Right lobe of liver (tissue), 6 donors: ENCODE data around the gene CALHM6. TPM values are rescaled to one million over a fixed set of nuclear protein-coding genes. Genes with fewer than 3 reads are reported as not detected.
A peak's percentile ranks its signal among the peaks of the same experiment; 100 is the strongest.

Experiments used
- ATAC-seq, 4 donors: fragments of 200-7000 bp; cut with Tn5 transposase; one replicate each; pipeline ENCODE4 v1.9.1; 2020; ENCODE audit warnings: mild to moderate bottlenecking in 4 of 4, moderate library complexity in 4 of 4
- DNase-seq, 3 donors: peaks; one replicate each; pipeline ENCODE4 v3.0.0-alpha.2; 2020
- H3K27ac ChIP-seq, 3 donors: fragments of 200-600 bp; one replicate each; pipeline ENCODE4 v1.8.0; 2022
- H3K27me3 ChIP-seq, 2 donors: fragments of 200-600 bp; one replicate each; pipeline ENCODE4 v1.8.0; 2022
- H3K36me3 ChIP-seq, 4 donors: fragments of 200-600 bp; sonication (generic) in 1 of 4; one replicate each; pipeline versions ENCODE4 v1.5.1 to v1.8.0; 2017 to 2022; ENCODE audit warnings: control low read depth in 1 of 4
- H3K4me1 ChIP-seq, 4 donors: fragments of 200-600 bp; sonication (generic) in 1 of 4; one replicate each; pipeline versions ENCODE4 v1.5.1 to v1.8.0; 2017 to 2022; ENCODE audit warnings: control low read depth in 1 of 4
- H3K4me3 ChIP-seq, 3 donors: fragments of 200-600 bp; one replicate each; pipeline ENCODE4 v1.8.0; 2022
- H3K9me3 ChIP-seq, 4 donors: fragments of 200-600 bp; sonication (generic) in 1 of 4; one replicate each; pipeline versions ENCODE4 v1.5.1 to v1.8.0; 2017 to 2022; ENCODE audit warnings: control low read depth in 1 of 4
- POLR2A ChIP-seq: fragments of 450-650 bp; IDR thresholded peaks from one replicate; pipeline ENCODE4 v1.6.1; 2017; ENCODE audit warnings: antibody characterized with exemption, mild to moderate bottlenecking
- WGBS: methylation state at CpG from one replicate; pipeline ENCODE4 v1.1.6; 2018; ENCODE audit warnings: low coverage, low lambda C conversion rate; ENCODE audit not compliant: insufficient coverage; ENCODE audit errors: missing lambda C conversion rate; 5-methylcytosine and 5-hydroxymethylcytosine counted together
- intact Hi-C, 2 donors: fragments of 100-400 bp; cut with DNase I; formaldehyde crosslinking; loops; one replicate each; pipeline versions ENCODE4 v1.11.2 to v1.14.1; 2022
- total RNA-seq, 6 experiments: library from RNA; depleted of rRNA in 2 of 6; stranded (reverse); fragments of >200 nt in 2 of 6; fragmentation: NEBNext Ultra II Directional in 3 of 6; extraction: Animal tissue kit (Norgen Biotek cat#: 25700) in 3 of 6; gene quantifications; one replicate each; pipeline versions ENCODE4 v1.1.0 to v1.2.4, GENCODE V29; 2016 to 2023
- TF ChIP-seq, protein P1 (sequence below), 4 donors: fragments of 200-600 bp in 3 of 4; fragments of 450-650 bp in 1 of 4; IDR thresholded peaks; one replicate each; pipeline versions ENCODE4 v1.5.1 to v1.8.0; 2016 to 2022; ENCODE audit warnings: antibody characterized with exemption in 4 of 4, mild to moderate bottlenecking in 2 of 4
- donor health status: DM: no; HTN: yes; CAD: no.
- donor health status: DM: no; HTN: no; CAD: no.
- donor health status: DM: no; HTN: no; CAD: no.
- donor health status: DM: no; HTN: yes; CAD: no.
- donor health status: DM: no; HTN: yes; CAD: no.

Gene CALHM6
- total RNA-seq, 6 experiments from 2014 or later = 1.4 to 7.8 (median 3.5) TPM

DNA sequence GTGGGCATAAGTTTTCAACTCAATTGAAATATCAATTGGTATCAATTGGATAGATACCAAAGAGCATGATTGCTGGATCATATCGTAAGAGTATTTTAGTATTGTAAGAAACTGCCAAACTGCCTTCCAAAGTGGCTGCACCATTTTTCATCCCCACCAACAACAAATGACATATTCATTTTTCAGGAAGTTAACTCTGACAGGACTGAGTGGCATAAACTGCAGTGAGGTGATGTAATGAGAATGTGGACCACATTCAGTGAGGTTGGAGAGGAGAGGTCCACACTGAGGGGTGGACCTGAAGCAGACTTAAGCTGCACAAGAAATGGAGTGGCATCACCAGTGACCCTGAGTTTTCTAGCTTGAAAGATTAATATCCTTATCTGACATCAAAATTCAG is 11.6 kb upstream of the CALHM6 start:
- H3K4me1 ChIP-seq = no peaks in the 10 kb centered on the region
- ATAC-seq = no peak
- no peak for DNase-seq
- no peaks in the 10 kb centered on the region for H3K36me3 ChIP-seq
- no peaks in the 10 kb centered on the region for H3K9me3 ChIP-seq
- no peak overlapping the region for H3K4me3 ChIP-seq
- no peaks in the 10 kb centered on the region for H3K27me3 ChIP-seq
- intact Hi-C loops = no loop called here
- WGBS = 64% methylated on average over 1 of the region's 1 CpG
- no peak overlapping the region for H3K27ac ChIP-seq
- TF ChIP-seq, protein P1, sequence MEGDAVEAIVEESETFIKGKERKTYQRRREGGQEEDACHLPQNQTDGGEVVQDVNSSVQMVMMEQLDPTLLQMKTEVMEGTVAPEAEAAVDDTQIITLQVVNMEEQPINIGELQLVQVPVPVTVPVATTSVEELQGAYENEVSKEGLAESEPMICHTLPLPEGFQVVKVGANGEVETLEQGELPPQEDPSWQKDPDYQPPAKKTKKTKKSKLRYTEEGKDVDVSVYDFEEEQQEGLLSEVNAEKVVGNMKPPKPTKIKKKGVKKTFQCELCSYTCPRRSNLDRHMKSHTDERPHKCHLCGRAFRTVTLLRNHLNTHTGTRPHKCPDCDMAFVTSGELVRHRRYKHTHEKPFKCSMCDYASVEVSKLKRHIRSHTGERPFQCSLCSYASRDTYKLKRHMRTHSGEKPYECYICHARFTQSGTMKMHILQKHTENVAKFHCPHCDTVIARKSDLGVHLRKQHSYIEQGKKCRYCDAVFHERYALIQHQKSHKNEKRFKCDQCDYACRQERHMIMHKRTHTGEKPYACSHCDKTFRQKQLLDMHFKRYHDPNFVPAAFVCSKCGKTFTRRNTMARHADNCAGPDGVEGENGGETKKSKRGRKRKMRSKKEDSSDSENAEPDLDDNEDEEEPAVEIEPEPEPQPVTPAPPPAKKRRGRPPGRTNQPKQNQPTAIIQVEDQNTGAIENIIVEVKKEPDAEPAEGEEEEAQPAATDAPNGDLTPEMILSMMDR (IDR thresholded peaks at IDR 0.05) = no peak
- no peak for TF ChIP-seq POLR2A

DNA sequence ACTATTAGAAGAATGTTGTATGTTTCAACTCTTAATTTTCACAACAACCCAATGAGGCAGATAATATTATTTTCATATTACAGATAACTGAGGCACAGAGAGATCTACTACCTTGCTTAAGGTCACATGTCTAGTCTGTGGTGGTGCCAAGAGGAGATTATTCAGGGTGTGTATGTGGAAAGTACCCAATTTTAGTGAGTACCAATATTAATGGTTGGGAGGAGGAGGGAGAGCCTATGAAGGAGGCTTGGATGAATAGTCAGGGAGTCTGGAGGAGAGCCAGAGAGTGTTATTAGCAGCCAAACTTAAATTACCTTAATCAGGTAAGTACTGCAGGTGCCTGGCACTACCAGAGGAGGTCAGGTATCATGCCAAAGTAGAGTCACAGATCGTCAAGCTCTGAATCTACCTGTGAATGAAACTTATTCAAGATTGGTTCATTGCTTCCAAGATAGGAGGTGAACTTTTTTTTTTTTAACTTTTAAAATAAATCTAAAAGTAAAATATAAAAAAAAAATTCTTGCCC is 10.9 kb upstream of the CALHM6 start:
- WGBS = 60% methylated on average over 1 of the region's 1 CpG
- DNase-seq (no peak), ATAC-seq (no peak)
- no peak overlapping the region for H3K4me3 ChIP-seq
- intact Hi-C loops = no loop called here
- H3K27me3 ChIP-seq = no peaks in the 10 kb centered on the region
- no peak overlapping the region for H3K27ac ChIP-seq
- H3K36me3 ChIP-seq = no peaks in the 10 kb centered on the region
- no peaks in the 10 kb centered on the region for H3K4me1 ChIP-seq
- TF ChIP-seq, protein P1 (IDR thresholded peaks at IDR 0.05) = no peak
- TF ChIP-seq POLR2A = no peak
- H3K9me3 ChIP-seq = no peaks in the 10 kb centered on the region

DNA sequence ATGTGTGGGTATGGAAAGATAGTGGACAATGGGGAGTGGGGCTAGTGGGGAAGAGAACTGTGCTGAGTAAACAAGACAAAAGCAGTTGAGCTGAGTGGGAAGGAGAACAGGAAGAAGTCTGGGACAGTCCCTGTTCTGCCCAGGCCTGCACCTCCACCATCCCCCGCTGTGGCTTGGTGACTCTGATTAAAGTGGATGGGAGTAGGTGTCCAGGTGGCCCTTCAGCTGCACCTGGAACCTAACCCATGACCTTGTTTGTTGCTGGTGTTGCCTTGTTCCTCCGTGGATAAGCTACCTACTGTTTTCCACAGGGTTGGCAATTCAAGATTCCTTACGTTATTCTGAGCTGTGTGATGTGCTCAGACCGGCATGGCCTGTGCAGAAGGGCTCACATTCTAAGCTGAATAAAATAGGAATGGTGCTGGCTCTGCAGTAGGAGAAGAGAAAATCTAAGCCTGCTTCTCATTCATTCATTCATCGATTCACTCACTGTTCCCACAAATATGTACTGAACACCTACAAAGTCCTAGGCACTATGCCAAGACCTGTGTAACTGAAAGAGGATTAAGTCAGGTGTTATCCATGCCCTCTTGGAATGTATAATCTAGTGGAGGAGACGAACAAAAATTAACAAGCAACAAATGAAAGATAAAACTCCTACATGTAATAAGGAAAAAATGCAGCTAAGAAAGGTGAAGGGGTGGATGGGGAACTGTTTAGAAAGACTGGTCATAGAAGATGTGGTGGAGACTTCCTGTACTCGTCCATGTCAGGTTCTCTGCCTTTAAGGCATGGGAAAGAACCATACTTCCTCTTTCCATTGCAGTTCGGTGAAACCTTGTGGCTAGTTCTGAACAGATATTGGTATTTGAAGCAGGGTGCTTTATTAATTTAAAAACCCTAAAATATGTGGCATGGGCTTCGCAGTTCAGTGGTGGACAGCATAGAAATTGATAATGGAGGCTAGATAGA is 10.1 kb upstream of the CALHM6 start:
- WGBS = 65% methylated on average over 8 of the region's 9 CpGs
- Histone ChIP-seq H3K36me3 (no peaks in the 10 kb centered on the region), H3K4me1 (no peaks in the 10 kb centered on the region), H3K27me3 (no peaks in the 10 kb centered on the region), H3K27ac (no peak overlapping the region), H3K4me3 (no peak overlapping the region), H3K9me3 (no peaks in the 10 kb centered on the region)
- DNase-seq = peak in 1 of 3 donors; percentile 59
- intact Hi-C loops = no loop called here
- ATAC-seq = peak; percentile 41 to 73 (median 60)
- TF ChIP-seq, protein P1 (IDR thresholded peaks at IDR 0.05) = no peak
- TF ChIP-seq POLR2A = no peak

DNA sequence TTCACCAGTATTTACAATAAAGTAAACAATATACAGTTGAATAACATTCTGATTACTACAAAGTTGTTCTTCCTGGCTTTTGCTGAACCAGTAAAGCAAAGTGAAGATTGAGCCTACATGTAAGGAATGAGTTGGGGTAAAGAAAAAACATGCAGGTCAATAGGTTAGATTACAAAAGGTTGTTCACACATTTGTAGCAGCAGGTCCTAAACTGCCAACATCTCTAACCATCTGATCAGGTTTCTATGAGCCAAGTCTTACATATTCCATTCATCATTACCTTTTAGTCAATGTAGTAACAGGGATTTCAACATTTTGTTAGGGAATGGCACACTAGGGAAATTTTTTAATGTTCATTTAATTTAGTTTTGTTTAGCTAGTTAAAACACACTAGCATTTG is 9.3 kb upstream of the CALHM6 start:
- Histone ChIP-seq H3K4me3 (no peak overlapping the region), H3K9me3 (no peaks in the 10 kb centered on the region), H3K27ac (no peak overlapping the region), H3K27me3 (no peaks in the 10 kb centered on the region), H3K4me1 (no peaks in the 10 kb centered on the region), H3K36me3 (no peaks in the 10 kb centered on the region)
- intact Hi-C loops = no loop called here
- no peak for DNase-seq
- TF ChIP-seq, protein P1 (IDR thresholded peaks at IDR 0.05) = no peak
- TF ChIP-seq POLR2A = no peak
- no peak for ATAC-seq
